H1 (cell line): ENCODE data around the gene SNURF. TPM values are rescaled to one million over a fixed set of nuclear protein-coding genes. Genes with fewer than 3 reads are reported as not detected.

Experiments
- CTCF ChIA-PET: fragments of 300-600 bp; sonication (Branson Sonifier 250); formaldehyde crosslinking; loops from one replicate; lab custom pipeline; 2021; ENCODE audit not compliant: partially characterized antibody; lab: Charles Lee
- POLR2A ChIA-PET: fragments of 300-600 bp; sonication (Branson Sonifier 250); formaldehyde crosslinking; loops from one replicate; lab custom pipeline; 2021; ENCODE audit warnings: inconsistent platforms; ENCODE audit not compliant: partially characterized antibody; lab: Charles Lee
- DNase-seq, 2 experiments: peaks; one replicate each; pipeline versions ENCODE4 v3.0.0 to v3.0.0-alpha.2; 2010 to 2022; ENCODE audit warnings: low spot score in 2 of 2, low read depth in 1 of 2, mixed read lengths in 1 of 2
- FAIRE-seq: peaks from 2 replicates; lab custom pipeline; 2011; peaks lifted over from hg19 to GRCh38; lab: Jason Lieb, UNC
- H2AFZ ChIP-seq: 2 replicates; pipeline ENCODE4 v1.8.1; 2012; ENCODE audit warnings: low read length, inconsistent platforms
- H2AK5ac ChIP-seq: 2 replicates; pipeline ENCODE4 v1.6.1; 2013; ENCODE audit warnings: low read depth, low read length
- H2BK120ac ChIP-seq: replicated peaks from 2 replicates; pipeline ENCODE3; 2013; ENCODE audit warnings: low read depth, low read length, inconsistent platforms
- H2BK12ac ChIP-seq: 2 replicates; pipeline ENCODE4 v1.6.1; 2013; ENCODE audit warnings: low read depth, low read length
- H2BK15ac ChIP-seq: 2 replicates; pipeline ENCODE4 v1.6.1; 2013; ENCODE audit warnings: low read length
- H2BK20ac ChIP-seq: 2 replicates; pipeline ENCODE4 v1.6.1; 2013; ENCODE audit warnings: low read length
- H2BK5ac ChIP-seq: 2 replicates; pipeline ENCODE4 v1.6.1; 2013; ENCODE audit warnings: low read depth, low read length
- H3K14ac ChIP-seq: 2 replicates; pipeline ENCODE4 v1.6.1; 2013; ENCODE audit warnings: inconsistent platforms; ENCODE audit not compliant: insufficient read length
- H3K18ac ChIP-seq: 2 replicates; pipeline ENCODE4 v1.6.1; 2013; ENCODE audit warnings: low read length; ENCODE audit errors: extremely low read depth
- H3K23ac ChIP-seq: 2 replicates; pipeline ENCODE4 v1.6.1; 2013; ENCODE audit warnings: inconsistent platforms; ENCODE audit not compliant: insufficient read length
- H3K23me2 ChIP-seq: 2 replicates; pipeline ENCODE4 v1.6.1; 2013; ENCODE audit warnings: low read depth, low read length
- H3K27ac ChIP-seq: 2 replicates; pipeline ENCODE4 v1.6.1; 2011; ENCODE audit warnings: low read depth, low read length, inconsistent platforms
- H3K27me3 ChIP-seq, 4 experiments: replicated peaks in 1 of 4; 1 replicate in 1 of 4; 2 replicates in 3 of 4; pipeline versions ENCODE4 v1.6.1 to v1.8.1; 2011 to 2013; ENCODE audit warnings: low read length in 3 of 4, mild to moderate bottlenecking in 3 of 4, inconsistent platforms in 2 of 4, mixed read lengths in 2 of 4, moderate library complexity in 1 of 4; ENCODE audit not compliant: control insufficient read depth in 3 of 4, insufficient read depth in 3 of 4; ENCODE audit errors: extremely low read depth in 1 of 4
- H3K36me3 ChIP-seq, 4 experiments: 2 replicates each; pipeline versions ENCODE4 v1.6.1 to v1.8.1; 2011 to 2013; ENCODE audit warnings: mild to moderate bottlenecking in 4 of 4, low read length in 3 of 4, moderate library complexity in 2 of 4, control low read depth in 1 of 4, inconsistent platforms in 1 of 4; ENCODE audit not compliant: insufficient read depth in 4 of 4, control insufficient read depth in 2 of 4
- H3K4ac ChIP-seq: replicated peaks from 2 replicates; pipeline ENCODE3; 2013; ENCODE audit warnings: low read length, low read depth, mixed read lengths, inconsistent platforms; ENCODE audit not compliant: insufficient read length
- H3K4me1 ChIP-seq, 4 experiments: replicated peaks in 1 of 4; 1 replicate in 1 of 4; 2 replicates in 3 of 4; pipeline versions ENCODE4 v1.6.1 to v1.8.1; 2011 to 2013; ENCODE audit warnings: low read length in 3 of 4, inconsistent platforms in 2 of 4, mixed read lengths in 1 of 4; ENCODE audit not compliant: insufficient read depth in 4 of 4, control insufficient read depth in 3 of 4
- H3K4me2 ChIP-seq, 2 experiments: 2 replicates each; pipeline versions ENCODE4 v1.6.1 to v1.8.1; 2011 to 2013; ENCODE audit warnings: low read depth in 2 of 2, low read length in 2 of 2, control low read depth in 1 of 2, inconsistent platforms in 1 of 2, mild to moderate bottlenecking in 1 of 2; ENCODE audit not compliant: insufficient read depth in 1 of 2
- H3K4me3 ChIP-seq, 4 experiments: fragments of 200-600, 300-600 bp in 1 of 4; sonication (generic), shearing (Covaris generic), sonication (Bioruptor Twin) in 1 of 4; 2 replicates each; pipeline versions ENCODE4 v1.5.1 to v1.8.1; 2011 to 2016; ENCODE audit warnings: low read length in 4 of 4, low read depth in 3 of 4, control low read depth in 2 of 4, inconsistent platforms in 2 of 4, mild to moderate bottlenecking in 2 of 4, mixed read lengths in 1 of 4, moderate library complexity in 1 of 4; ENCODE audit not compliant: insufficient read depth in 2 of 4; ENCODE audit errors: extremely low read depth in 1 of 4
- H3K56ac ChIP-seq: replicated peaks from 2 replicates; pipeline ENCODE3; 2013; ENCODE audit warnings: low read depth, mild to moderate bottlenecking, mixed read lengths, low read length, inconsistent platforms; ENCODE audit not compliant: insufficient read length
- H3K79me1 ChIP-seq: 2 replicates; pipeline ENCODE4 v1.6.1; 2013; ENCODE audit warnings: low read depth, low read length, control low read depth
- H3K79me2 ChIP-seq, 2 experiments: 2 replicates each; pipeline versions ENCODE4 v1.6.1 to v1.8.1; 2012 to 2013; ENCODE audit warnings: low read length in 2 of 2, mild to moderate bottlenecking in 2 of 2, inconsistent platforms in 1 of 2; ENCODE audit not compliant: insufficient read depth in 2 of 2, control insufficient read depth in 1 of 2
- H3K9ac ChIP-seq, 4 experiments: replicated peaks in 1 of 4; 1 replicate in 1 of 4; 2 replicates in 3 of 4; pipeline versions ENCODE4 v1.6.1 to v1.8.1; 2011 to 2013; ENCODE audit warnings: low read depth in 3 of 4, low read length in 3 of 4, control low read depth in 2 of 4, mild to moderate bottlenecking in 2 of 4, moderate library complexity in 2 of 4, inconsistent platforms in 1 of 4; ENCODE audit errors: extremely low read depth in 1 of 4
- H3K9me3 ChIP-seq, 2 experiments: 2 replicates each; pipeline versions ENCODE4 v1.6.1 to v1.8.1; 2012 to 2013; ENCODE audit warnings: mild to moderate bottlenecking in 2 of 2, moderate library complexity in 2 of 2, control low read depth in 1 of 2, inconsistent platforms in 1 of 2, low read depth in 1 of 2, low read length in 1 of 2, mixed read lengths in 1 of 2; ENCODE audit not compliant: insufficient read depth in 2 of 2
- H4K20me1 ChIP-seq, 2 experiments: replicated peaks in 1 of 2; 2 replicates each; pipeline versions ENCODE3 to v1.8.1; 2011 to 2013; ENCODE audit warnings: inconsistent platforms in 2 of 2, low read length in 2 of 2, mild to moderate bottlenecking in 1 of 2; ENCODE audit not compliant: insufficient read depth in 2 of 2, control insufficient read depth in 1 of 2
- H4K5ac ChIP-seq: 2 replicates; pipeline ENCODE4 v1.6.1; 2013; ENCODE audit warnings: low read length, low read depth, mixed read lengths, inconsistent platforms; ENCODE audit not compliant: insufficient read length
- H4K8ac ChIP-seq: 2 replicates; pipeline ENCODE4 v1.8.0; 2013; ENCODE audit warnings: mild to moderate bottlenecking, moderate library complexity, low read length, inconsistent platforms; ENCODE audit not compliant: insufficient read depth; ENCODE audit errors: extremely low read depth
- H4K91ac ChIP-seq: replicated peaks from 2 replicates; pipeline ENCODE3; 2013; ENCODE audit warnings: low read length, mixed read lengths, inconsistent platforms; ENCODE audit not compliant: insufficient read length
- POLR2A ChIP-seq, 2 experiments: IDR thresholded peaks; 1 replicate in 1 of 2; 2 replicates in 1 of 2; pipeline ENCODE4 v1.6.1; 2011; ENCODE audit warnings: low read depth in 2 of 2, low read length in 2 of 2, mild to moderate bottlenecking in 2 of 2; ENCODE audit errors: control extremely low read depth in 1 of 2
- WGBS, 2 experiments: shearing (Covaris generic) in 1 of 2; methylation state at CpG; one replicate each; pipeline versions ENCODE4 v1.1.6 to v1.1.7; 2013 to 2015; ENCODE audit warnings: low lambda C conversion rate in 2 of 2, mixed read lengths in 2 of 2, inconsistent platforms in 1 of 2, low coverage in 1 of 2, missing lambda C conversion rate in 1 of 2; ENCODE audit not compliant: insufficient replicate concordance in 2 of 2, insufficient coverage in 1 of 2, insufficient read length in 1 of 2; ENCODE audit errors: extremely low coverage in 1 of 2, missing lambda C conversion rate in 1 of 2; 5-methylcytosine and 5-hydroxymethylcytosine counted together
- polyA plus RNA-seq, 7 experiments: library from polyadenylated mRNA; depleted of rRNA in 3 of 7; stranded (reverse) in 5 of 7; unstranded in 2 of 7; fragments of >200 nt in 5 of 7; fragments of 200-250 nt in 2 of 7; gene quantifications; 1 replicate in 5 of 7; 2 replicates in 1 of 7; 4 replicates in 1 of 7; pipeline versions ENCODE4 v1.2.1 to v1.2.3, GENCODE V29; 2011 to 2013; ENCODE audit warnings: missing spikeins in 2 of 7, mixed read lengths in 2 of 7
- total RNA-seq: library from RNA; stranded (reverse); fragmentation: NEBNext Ultra II Directional; extraction: Animal tissue kit (Norgen Biotek cat#: 25700); gene quantifications from 2 replicates; pipeline ENCODE4 v1.2.1, GENCODE V29; 2021

The SNURF gene
- total and polyA plus RNA-seq, 2 of the 8 experiments (the other 6 are each of a cell fraction or from before 2014, with no cell fraction given): 9.9 to 76.5 TPM

DNA sequence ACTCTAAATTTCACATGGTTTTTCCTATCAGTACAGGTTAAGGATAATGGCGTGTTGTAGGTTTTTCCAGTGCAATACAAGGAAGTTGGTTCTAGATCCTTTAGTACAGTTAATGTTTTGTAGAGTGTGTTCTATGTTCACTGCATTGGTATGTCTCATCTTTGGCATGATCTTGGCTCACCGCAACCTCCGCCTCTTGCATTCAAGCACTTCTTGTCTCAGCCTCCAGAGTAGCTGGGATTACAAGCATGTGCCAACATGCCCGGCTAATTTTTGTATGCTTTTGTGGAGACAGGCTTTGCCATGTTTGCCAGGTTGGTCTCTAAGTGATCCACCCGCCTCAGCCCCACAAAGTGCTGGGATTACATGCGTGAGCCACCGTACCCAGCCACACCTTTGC, 30.4 kb downstream of the SNURF start:
- H4K91ac ChIP-seq: no peak overlapping the region
- no peak overlapping the region for H3K27ac ChIP-seq
- H3K56ac ChIP-seq: no peak overlapping the region
- no peak overlapping the region for H2AK5ac ChIP-seq
- no peak overlapping the region for H2BK12ac ChIP-seq
- H3K23ac ChIP-seq: no peak overlapping the region
- no peak overlapping the region for H2BK5ac ChIP-seq
- no peak overlapping the region for H3K4me3 ChIP-seq
- no peak overlapping the region for H3K9ac ChIP-seq
- H3K23me2 ChIP-seq: no peaks in the 10 kb centered on the region
- H2BK15ac ChIP-seq: no peak overlapping the region
- FAIRE-seq (no peak), DNase-seq (no peak)
- peaks cover 0 to 99% of the 10 kb centered on the region in 2 experiments; a peak in 3 of 4 replicates for H3K79me2 ChIP-seq
- no peaks in the 10 kb centered on the region for H3K27me3 ChIP-seq
- peaks cover 10 to 12% of the 10 kb centered on the region in 2 experiments for H4K20me1 ChIP-seq
- H2AFZ ChIP-seq: no peak overlapping the region
- H3K14ac ChIP-seq: no peak overlapping the region
- H4K5ac ChIP-seq: peak overlapping the region; percentile 58
- ChIA-PET CTCF (no interaction called here), POLR2A (interaction anchor here (0.9 to 1.9 kb wide), 4 partner anchors 8 to 20 kb away, joined by 3 to 10 read pairs (median 5); no protein-coding TSS in a partner anchor)
- no peak overlapping the region for H2BK120ac ChIP-seq
- peaks cover 0 to 7% of the 10 kb centered on the region in 2 experiments; a peak in 1 of 4 replicates for H3K9me3 ChIP-seq
- no peak overlapping the region for H3K4ac ChIP-seq
- H3K18ac ChIP-seq: no peak overlapping the region
- no peak overlapping the region for H2BK20ac ChIP-seq
- 92% methylated on average over 7 of the region's 7 CpGs; no CpG with 5 or more reads in 1 of the 2 experiments for WGBS, 2 experiments
- no peaks in the 10 kb centered on the region for H3K79me1 ChIP-seq
- no peaks in the 10 kb centered on the region for H3K4me1 ChIP-seq
- no peak overlapping the region for H3K4me2 ChIP-seq
- peaks cover 3 to 81% (median 35%) of the 10 kb centered on the region in 4 experiments for H3K36me3 ChIP-seq
- H4K8ac ChIP-seq: no peak overlapping the region
- 0 out of 3 replicates have a peak, but pooled peaks of 1 of the 2 experiments have one; percentile 18 for TF ChIP-seq POLR2A (IDR thresholded peaks at IDR 0.05; ENCODE audit: control extremely low read depth in 1 of 2, low read depth in 2 of 2, low read length in 2 of 2)
